GM21390 (cell line): ENCODE data around the gene UBAP2L.
"Not testable (repeated sequence)": the region's sequence is repeated elsewhere in the genome, so short reads cannot be mapped to it uniquely, and the experiment has no call there.

Experiments
- ATAC-seq: cut with Tn5 transposase; IDR thresholded peaks from one replicate; pipeline ENCODE4 v1.9.1; 2021; ENCODE audit not compliant: unreplicated experiment

The UBAP2L gene

DNA sequence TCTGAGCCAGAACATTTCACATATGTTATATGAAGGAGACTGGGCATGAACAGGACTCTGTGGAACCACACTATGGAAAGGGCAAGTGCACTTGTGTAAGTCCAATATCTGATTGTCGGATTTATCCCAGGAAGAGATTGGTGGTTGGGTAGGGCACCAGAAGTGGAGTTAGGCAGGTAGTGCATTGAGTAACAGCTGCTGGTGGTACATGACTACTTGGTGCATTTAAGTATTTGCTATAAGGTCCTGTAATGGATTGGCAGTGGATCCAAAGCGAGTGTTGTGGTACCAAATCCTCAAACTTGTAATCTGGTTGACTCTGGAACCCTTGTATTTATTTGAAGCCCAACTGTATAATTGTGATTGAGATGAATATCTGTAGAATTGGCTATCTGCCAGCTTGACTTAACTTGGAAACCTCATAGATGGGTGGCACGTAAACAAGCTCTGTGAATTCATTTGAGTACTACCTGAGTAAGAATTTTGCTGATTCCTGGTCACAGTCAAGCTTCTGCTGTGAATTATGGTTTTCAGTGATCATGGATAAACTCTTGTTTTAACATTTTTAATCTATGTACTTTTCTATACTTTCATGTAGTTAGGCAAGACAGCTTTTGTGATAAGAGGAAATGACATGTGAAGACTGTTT is 21.1 kb downstream of the UBAP2L start:
- no peak for ATAC-seq

DNA sequence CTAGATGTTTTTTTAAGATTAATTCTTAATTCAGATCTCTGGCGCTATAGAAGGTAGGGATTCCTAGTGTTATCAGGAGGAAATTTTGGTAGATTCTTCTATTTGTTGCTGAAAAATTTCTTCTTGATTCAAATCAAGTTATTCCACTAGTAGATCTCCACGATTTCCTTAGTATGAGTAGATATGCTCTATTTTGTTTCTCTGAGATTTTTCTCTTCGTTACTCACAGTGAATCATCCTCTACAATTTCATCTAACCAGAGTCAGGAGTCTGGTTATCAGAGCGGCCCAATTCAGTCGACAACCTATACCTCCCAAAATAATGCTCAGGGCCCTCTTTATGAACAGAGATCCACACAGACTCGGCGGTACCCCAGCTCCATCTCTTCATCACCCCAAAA is 32.9 kb downstream of the UBAP2L start:
- no peak for ATAC-seq

DNA sequence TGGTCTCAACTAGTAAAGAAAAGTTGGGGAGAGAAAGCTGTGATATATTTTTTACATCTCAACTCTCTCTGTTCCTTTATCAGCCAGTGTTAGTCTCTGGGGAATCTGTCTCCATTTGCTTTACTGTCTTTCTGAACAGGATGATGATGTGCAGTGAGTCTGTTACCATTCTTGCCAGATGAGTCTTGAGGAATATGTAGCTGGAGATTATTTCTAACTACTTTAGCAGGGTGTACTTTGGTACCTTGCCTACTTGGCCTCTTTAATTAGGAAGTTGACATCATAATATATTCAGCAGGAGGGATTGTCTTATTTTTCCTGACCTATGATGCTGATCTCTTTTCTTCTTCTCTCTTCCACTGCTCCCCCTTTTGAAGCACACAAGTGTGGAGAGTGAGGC is 35.9 kb downstream of the UBAP2L start:
- no peak for ATAC-seq

DNA sequence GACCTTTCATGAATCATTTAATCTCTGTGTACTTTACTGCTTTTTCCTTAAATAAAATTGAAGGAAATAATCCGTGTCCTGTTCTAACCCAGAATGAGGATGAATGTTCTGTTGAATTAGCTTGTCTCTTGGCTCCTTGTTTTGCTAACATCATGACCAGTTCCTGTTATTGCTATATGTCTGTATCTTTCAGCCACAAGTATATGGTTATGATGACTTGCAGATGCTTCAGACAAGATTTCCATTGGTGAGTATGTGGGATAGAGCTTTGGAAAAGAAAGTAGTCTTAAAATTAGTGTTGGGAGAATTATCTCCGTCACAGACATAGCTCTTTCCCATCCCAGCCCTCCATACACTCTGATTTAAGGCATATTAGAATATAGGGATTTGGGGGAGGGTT is 38.0 kb downstream of the UBAP2L start:
- no peak for ATAC-seq

DNA sequence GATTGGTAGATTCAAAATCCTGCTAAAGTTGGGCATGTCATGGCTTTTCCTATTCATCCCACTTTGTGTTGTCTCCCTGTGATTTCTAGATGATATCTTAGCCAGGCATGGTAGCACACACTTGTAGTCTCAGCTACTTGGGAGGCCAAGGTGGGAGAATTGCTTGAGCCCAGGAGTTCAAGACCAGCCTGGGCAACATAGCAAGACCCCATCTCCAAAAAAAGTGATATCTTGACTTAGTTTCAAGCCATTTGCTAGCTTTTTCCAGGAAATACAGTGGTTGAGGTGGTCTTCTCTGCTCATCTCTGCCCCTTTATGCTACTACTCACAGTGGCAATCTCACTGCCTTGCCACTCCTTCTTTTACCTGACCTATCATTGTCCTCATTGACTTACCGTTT is 39.4 kb downstream of the UBAP2L start:
- ATAC-seq = no peak

DNA sequence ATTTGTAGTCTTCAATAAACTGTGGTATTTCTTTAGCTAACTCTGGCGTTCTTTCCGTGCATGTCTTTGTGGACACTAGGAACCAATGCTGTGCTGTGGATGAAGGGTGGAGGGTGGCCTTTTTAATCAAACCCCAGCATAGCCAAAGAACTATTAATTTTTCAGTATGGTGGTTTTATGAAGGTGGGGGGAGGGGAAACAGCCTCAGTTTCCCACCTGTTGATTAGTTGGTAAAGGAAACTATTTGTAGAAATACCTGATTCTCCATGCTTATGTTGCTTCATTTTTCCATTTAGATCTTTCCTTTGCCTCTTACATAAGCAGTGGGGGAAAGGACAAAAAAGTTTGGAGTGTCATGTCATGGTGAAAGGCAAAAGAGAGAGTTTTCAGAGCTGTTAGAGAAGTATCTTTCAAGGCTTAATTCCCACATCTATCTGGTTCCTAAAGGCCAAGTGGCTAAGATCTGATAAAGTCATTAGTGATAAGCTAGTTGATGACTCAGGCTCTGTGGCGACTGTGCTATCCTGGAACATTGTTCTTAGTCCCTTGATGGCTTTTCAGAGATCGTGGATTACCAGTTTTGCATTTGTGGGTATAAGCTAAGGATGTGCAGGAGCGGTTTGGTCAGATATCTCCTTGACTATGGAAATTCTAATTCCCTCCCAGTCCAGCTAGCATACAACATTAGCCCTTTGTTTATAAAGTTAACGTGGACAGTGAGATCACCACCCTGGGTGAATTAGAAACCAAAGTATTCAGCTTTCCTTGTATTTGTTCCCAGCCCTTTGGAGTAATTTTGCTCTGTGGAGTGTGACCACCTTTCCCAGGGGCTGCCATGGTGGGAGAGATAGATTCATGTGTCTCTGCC is 42.9 kb downstream of the UBAP2L start:
- no peak for ATAC-seq

DNA sequence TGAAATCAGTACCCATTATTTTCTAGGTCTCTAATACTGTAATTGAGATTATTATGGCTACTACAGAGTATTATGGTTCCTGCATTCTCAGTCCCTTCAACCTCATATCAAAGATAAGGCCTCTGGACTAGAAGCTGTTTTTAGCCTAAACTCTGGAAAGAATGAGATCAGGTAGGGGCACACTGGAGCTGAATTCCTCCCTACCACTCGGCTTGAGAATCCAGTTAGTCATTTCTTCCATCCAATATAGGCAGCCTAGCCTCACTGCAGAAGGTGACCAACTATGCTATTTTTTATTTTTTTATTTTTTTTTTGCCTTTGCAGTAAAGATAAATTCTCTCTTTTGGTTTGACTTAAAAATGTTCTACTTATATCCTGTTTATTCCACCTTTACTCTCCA is 43.7 kb downstream of the UBAP2L start:
- no peak for ATAC-seq

DNA sequence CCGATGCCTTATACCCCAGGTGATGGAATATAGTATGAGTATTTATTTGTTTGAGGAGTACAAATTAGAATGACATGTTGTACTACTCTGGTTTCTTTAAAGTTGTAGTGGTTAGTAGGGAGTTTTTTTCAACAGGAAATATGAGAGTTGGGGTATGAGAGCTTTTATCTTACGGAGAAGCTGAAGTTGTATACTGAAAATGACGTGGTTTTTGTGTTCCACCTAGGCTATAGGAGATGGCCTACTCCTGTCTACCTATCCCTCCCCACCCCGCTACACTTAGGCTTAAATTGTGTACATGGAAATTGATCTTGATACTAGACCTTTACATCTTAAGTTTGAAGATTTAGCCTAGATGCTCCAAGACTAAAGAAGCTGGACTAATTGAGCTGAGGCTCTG is 44.8 kb downstream of the UBAP2L start:
- ATAC-seq = no peak

DNA sequence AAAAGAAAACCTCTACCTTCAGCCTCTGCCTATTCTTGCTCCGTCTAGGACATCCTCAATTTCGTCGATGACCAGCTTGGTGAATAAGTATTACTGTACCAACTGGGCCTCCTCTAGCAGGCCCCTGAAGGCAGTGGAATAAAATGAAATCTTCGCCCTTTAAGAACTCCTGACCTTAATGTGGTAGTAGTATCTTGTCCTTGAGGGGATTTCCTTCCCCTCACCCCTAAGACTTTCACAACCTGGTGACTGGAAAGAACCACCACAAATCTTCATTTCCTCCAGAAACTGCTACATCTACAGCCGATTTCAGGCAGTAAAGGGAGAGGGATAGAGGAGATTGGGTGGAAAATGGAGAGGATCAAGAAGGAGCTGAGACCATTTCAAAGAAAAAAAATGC is 50.1 kb downstream of the UBAP2L start:
- ATAC-seq = no peak

DNA sequence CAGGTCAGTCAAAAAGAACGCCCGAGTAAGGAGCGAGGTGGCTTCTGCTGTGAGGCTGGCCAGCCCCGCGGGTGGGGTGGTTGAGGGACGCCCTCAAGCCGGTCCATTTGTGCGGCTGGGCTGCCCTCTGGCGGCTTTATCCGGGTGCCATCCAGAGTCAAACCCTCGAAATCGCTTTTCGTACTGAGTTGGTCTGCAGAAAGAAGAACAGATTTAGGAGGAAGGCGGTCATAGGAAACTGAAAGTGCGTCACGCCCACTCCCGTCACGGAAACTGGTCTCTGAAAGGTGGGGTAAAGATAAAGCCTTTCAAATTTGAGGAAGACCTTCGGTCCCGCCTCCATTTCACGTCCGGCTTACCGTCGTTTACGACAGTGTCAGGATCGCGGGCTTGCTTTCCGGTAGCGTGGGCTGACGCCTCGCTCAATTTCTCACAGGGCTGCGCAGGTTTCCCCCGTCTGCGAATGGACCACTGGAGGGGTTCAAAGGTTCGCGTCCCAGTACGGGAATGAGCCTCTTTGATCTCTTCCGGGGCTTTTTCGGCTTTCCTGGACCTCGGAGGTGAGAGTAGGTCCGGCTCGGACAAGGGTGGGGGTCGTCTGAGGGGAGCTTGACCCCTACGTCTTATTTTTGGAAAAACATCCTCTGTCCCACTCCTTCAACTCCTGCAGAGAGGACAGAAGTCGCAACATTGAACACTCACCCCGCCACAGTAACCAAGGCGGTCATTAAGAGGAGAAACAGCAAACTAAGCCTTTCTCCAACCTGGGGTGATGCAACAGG is 51.7 kb downstream of the UBAP2L start, which contains the start of gene HAX1:
Gene HAX1 (plus strand): TSS at position 413 of the 782 bp plus-strand sequence. CDS start 95 bp downstream, at position 508.
- ATAC-seq = peak; percentile 86

DNA sequence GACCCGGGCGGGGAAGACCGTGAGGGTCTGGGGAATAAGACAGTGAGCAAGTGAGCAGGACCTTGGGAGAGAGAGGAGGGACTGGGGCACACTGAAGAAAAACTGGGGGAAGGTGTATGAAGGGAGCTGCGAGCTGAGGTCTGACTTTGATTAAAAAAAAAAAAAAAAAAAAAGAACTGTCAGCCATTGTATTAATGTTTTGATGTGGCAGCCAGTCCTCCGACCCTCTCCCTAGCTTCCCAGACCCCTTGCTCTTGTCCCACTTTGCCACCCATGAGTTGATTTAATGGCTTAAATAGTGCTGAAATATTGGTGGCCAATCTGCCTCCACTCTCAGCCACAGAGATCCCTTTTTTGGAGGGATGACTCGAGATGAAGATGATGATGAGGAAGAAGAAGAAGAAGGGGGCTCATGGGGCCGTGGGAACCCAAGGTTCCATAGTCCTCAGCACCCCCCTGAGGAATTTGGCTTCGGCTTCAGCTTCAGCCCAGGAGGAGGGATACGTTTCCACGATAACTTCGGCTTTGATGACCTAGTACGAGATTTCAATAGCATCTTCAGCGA is 52.3 kb downstream of the UBAP2L start:
- no peak for ATAC-seq

DNA sequence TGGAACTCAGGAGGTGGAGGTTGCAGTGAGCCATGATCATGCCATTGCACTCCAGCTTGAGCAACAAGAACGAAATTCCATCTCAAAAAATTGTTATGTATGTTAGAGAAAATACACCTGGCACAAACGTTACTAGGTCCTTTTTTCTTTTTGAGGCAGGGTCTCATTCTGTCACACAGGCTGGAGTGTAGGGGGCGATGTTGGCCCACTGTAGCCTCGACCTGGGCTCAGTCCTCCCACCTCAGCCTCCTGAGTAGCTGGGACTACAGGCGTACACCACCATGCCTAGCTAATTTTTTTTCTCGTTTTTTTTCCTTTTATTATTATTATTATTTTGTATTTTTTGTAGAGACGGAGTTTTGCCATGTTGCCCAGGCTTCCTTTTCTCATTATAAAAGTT is 56.0 kb downstream of the UBAP2L start:
- ATAC-seq = no peak

DNA sequence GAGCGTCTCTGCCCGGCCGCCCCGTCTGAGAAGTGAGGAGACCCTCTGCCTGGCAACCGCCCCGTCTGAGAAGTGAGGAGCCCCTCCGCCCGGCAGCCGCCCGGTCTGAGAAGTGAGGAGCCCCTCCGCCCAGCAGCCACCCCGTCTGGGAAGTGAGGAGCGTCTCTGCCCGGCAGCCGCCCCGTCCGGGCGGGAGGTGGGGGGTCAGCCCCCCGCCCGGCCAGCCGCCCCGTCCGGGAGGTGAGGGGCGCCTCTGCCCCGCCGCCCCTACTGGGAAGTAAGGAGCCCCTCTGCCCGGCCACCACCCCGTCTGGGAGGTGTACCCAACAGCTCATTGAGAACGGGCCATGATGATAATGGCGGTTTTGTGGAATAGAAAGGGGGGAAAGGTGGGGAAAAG is 66.8 kb downstream of the UBAP2L start:
- not testable (repeated sequence) for ATAC-seq

DNA sequence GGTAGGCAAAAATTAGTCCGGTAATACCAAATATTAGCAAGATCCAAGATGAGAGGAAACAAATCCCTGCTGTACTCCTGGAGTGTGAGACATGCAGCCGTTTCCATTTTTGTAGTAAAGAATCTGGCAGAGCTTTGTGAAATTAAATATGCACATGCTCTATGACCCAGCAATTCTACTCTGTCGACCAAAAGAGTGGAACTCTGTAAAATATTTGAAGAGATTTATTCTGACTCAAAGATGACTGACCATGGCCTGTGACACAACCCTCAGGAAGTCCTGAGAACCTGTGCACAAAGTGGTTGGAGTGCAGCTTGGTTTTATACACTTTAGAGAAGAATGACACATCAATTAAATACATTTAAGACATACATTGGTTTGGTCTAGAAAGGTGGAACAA is 67.9 kb downstream of the UBAP2L start:
- no peak for ATAC-seq

DNA sequence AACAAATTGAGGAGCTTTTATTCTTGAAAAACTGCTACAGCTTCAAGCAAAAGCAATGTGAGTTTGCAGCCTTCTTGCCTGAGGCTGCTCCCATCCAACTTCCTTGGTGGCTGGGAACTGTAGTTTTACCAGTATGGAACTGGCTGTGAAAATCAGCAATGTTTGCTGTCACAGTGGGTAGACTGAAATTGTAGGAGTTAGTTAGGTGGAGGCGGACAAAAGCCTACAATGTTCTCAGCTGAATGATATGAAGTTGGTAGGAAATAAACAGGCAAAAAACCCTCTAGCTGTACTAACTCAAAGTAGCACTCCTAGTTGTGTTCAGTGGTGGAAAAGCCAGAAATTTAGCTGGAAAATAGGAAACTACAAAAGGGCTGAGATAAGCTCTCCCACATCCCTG is 70.2 kb downstream of the UBAP2L start:
- ATAC-seq = no peak

DNA sequence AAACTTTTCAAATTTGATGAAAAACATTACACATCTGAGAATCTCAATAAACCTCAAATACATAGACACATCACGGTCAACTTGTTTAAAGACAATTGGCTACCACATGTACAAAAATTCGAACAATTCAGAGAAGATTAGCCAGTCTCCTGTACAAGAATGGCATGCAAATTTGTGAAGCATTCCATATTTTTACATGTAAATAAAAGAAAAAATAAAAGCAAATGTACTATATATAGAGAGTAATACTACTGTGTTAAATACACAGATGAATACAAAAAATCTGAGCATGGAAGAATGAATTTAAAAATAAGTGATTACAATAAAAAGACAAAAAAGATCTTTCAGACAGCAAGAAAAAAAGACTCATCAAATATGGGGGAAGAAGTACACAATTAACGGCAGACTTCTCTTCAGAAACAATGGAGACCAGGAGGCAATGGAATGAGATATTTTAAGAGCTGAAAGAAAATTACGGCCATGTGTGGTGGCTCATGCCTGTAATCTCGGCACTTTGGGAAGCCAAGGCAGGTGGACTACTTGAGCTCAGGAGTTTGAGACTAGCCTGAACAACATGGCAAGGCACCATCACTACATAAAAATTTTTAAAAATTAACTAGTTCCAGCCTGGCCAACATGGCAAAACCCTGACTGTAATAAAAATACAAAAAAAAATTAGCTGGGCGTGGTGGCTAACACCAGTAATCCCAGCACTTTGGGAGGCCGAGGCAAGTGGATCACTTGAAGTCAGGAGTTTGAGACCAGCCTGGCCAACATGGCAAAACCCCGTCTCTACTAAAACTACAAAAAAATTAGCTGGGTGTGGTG is 74.9 kb downstream of the UBAP2L start:
- ATAC-seq = no peak

DNA sequence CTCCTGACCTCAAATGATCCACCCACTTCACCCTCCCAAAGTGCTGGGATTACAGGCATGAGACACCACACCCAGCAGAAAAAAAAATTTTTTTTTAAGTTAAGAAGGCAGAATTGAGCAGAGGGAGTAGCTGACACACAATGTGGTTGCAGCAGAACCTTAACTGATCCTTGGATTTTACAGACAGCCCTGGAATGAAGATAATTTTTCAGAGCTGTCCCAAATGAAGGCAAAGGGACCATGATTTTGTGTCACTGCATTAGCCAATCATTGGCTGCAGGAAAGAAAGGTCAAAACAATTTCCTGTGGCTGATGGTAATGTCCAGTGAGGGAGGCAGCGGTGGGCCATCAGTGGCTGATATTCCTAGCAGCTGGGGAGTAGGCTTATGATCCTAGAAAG is 80.8 kb downstream of the UBAP2L start:
- ATAC-seq = no peak

DNA sequence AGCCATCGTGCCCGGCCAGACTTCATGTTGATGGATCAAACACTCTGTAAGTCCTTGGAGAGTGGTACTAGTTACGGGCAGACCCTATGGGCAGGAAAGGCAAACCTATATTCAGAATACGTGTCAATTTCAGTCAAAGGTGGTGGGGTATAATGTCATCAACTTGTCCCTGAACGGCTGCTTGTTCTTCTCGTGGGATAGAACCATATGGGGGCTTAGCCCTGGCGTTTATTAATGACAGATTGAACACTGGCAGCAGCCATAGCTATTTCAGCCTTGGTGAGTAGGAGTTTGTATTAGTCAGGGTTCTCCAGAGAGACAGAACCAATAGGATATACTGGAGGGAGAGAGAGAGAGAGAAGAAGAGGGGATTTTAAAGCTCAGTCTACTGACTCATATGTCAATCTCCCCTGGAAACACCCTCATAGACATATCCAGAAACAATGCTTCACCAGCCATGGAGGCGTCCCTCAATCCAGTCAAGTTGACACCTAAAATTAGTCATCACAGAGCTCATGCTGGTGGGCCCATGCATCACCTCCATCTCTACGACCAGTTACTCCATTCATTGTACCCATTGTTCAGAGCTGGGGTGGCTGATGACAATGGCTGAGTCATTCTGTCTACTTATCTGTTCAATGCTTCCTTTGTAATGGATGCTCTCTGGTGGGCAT is 84.0 kb downstream of the UBAP2L start:
- no peak for ATAC-seq

DNA sequence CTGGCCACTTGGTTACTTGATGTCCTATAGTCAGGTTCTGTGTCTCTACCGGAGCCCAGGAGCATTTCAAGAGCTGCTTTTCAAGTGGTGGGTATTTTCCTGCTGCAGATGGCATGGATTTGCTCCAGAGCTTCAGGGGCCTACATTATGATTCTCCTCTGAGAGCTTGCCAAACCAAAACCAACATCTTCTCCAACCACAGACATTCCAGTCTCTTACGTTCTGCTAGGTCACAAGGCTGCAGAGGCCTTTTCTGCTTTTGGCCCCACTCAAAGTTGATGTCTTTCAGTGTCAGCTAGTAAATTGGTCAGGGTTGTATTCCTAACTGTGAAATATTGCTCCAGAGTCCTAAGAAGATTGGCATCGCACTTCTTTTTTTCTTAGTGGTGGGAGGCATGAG is 85.4 kb downstream of the UBAP2L start:
- ATAC-seq = no peak

DNA sequence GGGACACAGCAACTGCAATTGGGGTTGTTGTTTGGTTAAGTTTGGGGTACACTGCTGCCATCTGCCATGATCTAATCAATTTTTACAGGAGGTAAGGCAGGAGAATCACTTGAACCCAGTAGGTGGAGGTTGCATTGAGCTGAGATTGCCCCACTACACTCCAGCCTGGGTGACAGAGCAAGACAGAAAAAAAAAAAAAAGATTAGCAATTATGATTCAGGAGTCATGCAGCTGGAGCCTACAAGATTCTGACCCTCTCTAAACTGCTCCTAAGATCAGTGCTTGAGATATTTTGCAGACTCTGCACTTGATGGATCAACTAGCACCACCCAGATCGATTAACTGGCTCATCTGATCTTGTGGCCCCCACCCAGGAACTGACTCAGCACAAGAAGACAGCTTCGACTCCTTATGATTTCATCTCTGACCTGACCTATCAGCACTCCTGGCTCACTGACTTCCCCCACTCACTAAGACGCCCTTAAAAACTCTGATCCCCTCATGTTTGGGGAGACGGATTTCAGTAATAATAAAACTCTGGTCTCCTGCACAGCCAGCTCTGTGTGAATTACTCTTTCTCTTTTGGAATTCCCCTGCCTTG is 87.0 kb downstream of the UBAP2L start:
- not testable (repeated sequence) for ATAC-seq
